ENCODE data around the gene CCIN.

Gene CCIN

DNA sequence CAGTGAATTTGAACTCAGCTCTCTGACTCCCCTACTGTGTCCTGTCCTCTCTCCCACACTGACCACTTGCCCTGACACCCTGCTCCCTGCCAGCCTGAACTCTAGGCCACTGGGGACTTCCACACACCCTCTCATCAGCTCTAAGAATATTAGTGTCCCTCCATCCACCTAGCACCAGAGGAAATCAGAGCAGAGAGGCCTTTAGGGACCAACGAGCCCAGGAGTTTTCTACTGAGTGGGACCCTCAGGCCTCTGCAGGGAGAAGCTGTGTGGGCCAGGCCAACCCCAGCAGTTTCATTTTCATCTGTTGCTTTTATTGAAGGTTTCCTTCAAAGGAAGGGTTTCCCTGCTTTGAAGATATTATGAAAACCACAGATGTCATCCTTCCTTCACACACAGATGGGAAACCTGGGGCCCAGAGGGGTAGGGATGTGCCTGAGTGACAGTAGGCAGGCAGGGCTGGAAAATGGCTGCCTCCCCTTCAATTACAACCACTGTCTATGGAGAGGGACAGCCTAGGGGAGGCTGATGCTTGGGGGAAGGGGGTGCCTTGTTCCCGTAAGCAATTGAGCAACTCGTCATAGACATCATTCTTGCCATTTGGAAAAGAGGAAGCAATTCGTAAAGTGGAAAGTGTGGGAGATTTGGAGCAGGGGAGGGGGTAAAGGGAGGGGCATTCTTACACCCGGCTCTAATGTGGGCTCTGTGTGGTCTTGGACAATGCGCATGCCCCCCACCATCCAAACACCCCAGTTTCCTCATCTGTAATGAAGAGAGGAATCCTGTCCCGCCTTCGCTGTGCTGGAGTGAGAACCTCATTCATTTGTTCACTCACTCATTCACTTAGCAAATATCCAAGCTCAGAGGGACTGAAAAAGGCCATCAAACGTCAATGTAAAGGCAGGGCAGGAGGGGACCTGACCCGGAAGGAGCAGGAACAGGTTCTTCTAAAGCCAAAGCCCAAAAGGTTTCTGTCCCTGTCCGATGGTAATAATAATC lies 28.8 kb upstream of the CCIN start:
- DNase-seq (ENCODE audit: low read depth in 3 of 3, low spot score in 1 of 3): no peak

DNA sequence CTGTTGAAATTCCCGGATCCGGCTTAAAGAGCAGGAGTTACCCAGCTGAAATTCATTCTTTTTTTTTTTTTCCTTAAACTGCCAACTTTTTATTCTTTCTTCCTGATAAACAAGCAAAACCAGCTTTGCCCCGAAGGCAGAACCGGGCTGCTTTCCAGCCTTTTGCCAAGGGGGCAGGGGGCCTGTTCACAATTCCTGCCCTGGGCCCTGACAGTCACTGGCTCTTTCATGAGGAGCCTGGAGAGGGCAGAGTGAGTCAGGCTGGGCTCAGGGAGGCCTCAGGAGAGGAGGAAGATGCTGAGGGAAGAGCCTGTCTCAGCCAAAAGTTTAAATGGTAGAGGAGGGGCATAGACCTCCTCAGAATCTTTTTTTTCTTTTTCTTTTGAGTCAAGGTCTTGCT lies 27.9 kb upstream of the CCIN start:
- DNase-seq (ENCODE audit: low read depth in 3 of 3, low spot score in 1 of 3): no peak

DNA sequence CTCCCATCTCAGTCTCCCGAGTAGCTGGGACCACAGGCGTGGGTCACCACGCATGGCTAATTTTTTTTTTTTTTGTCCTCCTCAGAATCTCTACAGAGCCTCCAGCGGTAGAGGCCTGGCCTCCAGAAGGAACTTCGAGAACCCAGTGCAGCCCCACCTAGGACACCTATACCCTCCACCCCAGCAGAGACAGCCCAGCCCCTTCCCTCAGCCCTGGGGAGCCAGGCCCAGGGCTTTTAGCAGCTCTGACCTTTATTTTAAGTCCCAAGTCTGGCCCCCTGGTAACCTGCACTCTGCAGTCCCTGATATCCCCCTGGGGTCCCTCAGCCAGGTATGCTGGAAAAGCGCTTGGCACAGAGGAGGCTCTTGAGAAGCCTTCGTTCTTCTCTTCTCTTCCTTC lies 27.4 kb upstream of the CCIN start:
- DNase-seq (ENCODE audit: low read depth in 3 of 3, low spot score in 1 of 3): no peak

DNA sequence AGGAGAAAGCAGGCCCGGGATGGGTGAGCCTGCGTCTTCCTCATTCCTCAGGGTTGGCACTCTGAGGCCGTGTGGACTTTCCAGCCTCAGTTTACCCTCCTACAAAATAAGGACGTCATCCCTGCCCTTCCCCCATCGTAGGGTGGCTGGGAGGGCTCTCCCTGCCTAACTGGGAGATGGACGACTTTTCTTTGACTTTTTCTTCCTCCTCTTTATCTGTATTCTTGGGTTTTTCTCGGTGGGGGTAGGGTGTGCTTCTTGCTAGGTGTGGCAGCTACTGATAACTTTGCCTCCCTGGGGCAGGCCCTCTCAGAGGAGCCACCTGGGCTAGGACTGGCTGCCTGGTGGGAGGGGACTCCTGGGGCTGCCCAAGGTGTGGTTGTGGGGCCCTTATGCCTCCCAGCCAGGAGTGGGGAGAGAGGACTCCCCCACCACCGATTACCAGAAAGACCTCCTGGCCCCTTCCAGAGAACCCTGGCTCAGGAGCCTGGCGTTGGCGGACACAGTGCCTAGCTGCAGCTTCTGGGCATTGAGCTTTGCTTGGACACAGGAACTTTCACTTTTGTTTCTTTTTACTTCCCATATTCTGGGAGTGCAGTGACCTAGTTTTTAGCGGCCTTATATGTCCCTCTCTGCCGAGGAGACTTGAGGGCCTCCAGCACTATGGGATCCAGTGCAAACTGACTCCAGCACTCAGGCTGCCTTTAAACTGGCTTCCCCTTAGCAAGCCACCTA lies 26.5 kb upstream of the CCIN start:
- no peak for DNase-seq (ENCODE audit: low read depth in 3 of 3, low spot score in 1 of 3)

DNA sequence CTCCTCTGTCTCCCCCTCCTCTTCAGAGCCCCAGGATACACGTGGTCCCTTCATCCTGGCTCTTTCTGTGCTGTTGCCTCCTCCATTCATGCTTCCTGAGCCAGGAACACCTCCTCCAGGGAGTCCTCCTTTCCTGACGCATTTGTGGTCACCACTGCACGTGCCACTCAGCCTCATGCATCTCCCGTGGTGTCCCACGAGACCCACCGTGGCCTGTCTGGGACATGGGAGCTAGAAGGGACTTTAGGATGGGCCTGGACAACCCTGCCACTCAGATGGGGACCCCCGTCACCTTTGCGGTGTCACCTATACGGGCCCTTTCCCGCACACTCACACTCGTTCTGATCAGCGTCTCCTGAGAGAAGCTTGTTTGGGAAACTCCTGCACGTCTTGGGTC lies 25.9 kb upstream of the CCIN start:
- DNase-seq (ENCODE audit: low read depth in 3 of 3, low spot score in 1 of 3): no peak

DNA sequence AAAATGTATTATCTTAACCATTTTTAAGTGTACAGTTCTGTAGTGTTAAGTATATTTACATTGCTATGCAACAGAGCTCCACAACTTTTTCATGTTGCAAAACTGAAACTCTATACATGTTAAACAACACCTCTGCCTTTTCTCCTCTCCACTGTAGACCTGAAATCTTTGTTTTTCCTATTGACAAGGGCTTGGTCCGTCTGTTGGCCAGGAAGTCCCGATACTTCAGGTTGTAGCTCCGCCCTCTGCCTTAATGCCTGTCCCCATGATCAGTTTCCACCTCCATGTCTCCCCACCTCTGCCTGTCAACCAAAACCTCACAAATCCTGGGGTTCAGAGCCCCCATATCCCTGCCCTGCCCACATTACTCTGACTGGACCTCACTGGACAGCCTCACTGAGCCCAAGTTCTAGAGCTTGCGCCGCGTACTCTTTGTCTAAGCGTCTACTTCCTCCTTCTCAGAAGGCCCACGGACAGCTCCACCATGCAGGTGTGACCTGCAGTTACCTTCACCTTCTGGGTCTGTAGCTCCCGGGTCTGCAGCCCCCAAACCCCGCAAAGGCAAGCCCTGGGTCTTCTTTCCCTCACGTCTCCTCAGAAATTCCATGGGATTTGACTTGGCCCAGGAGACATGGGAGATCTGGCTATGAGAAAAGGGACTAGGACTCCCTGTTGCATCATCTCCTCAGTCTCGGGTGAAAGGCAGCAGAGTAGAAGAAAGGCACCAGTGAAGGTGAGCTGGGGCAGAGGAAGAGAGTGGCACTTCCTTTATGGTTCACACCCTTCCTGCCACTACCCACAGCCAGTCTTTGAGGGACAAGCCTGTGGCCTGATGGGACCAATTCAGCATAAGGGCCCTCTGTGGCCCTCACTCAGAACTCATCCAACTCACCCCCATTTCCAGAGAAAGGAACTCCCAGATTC lies 24.6 kb upstream of the CCIN start:
- DNase-seq (ENCODE audit: low read depth in 3 of 3, low spot score in 1 of 3): no peak

DNA sequence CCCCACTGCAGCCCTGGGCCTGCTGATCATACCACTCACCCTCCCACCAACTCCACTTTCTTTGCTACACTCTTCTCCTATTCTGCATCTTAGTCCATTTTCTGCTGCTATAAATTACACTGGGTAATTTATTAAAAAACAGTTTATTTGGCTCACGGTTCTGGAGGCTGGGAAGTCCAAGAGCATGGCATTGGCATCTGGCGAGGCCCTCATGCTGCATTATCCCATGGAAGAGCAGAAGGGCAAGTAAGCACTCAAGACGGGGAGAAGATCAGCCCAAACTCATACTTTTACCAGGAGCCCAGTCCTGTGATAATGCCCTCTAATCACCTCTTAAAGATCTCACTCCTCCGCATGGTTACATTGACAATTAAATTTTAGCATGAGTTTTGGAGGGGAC lies 23.2 kb upstream of the CCIN start:
- DNase-seq (ENCODE audit: low read depth in 3 of 3, low spot score in 1 of 3): no peak

DNA sequence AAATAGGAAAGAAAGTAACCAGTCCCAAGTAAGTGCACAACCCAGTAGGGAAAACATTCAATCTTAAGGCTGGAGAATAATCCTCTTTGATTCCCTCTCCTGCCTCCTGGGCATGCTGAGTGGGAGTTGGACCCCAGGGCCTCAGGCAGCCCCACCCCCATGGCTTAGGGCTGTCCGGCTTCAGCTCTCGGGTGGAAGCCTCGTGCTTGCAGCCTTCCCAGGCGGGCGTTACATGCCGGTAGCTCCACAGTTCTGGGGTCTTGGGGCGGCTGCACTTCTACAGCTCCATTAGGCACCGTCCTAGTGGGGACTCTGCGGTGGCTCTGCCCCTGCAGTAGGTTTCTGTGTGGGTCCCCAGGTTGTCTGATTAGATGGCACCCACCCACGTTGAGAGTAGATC lies 22.5 kb upstream of the CCIN start:
- no peak for DNase-seq (ENCODE audit: low read depth in 3 of 3, low spot score in 1 of 3)

DNA sequence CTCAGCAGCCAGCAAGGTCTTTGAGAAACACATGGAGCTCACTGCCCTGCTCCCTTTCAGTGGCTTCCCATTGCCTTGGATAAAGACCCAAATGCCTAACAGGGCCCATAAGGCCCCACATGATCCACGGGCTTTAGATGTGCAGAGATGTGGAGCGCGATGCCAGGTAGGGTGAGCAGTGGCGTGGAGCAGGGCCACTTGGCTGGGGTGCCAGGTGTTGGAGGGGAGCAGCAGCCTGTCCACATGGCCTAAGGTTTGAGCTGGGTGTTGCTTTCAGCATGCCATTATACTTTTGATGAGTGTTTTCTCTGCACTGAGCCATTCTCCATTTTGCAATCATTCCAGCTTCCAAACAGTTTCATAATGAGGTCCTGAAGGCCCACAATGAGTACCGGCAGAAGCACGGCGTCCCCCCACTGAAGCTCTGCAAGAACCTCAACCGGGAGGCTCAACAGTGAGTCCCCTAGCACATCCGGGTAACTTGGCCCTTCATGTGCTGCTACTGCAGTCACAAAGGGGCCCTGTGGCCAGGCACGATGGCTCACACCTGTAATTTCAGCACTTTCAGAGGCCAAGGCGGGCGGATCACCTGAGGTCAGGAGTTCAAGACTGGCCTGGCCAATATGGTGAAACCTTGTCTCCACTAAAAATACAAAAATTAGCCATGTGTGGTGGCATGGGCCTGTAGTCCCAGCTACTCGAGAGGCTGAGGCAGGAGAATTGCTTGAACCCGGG lies 21.6 kb upstream of the CCIN start:
- no peak for DNase-seq (ENCODE audit: low read depth in 3 of 3, low spot score in 1 of 3)

DNA sequence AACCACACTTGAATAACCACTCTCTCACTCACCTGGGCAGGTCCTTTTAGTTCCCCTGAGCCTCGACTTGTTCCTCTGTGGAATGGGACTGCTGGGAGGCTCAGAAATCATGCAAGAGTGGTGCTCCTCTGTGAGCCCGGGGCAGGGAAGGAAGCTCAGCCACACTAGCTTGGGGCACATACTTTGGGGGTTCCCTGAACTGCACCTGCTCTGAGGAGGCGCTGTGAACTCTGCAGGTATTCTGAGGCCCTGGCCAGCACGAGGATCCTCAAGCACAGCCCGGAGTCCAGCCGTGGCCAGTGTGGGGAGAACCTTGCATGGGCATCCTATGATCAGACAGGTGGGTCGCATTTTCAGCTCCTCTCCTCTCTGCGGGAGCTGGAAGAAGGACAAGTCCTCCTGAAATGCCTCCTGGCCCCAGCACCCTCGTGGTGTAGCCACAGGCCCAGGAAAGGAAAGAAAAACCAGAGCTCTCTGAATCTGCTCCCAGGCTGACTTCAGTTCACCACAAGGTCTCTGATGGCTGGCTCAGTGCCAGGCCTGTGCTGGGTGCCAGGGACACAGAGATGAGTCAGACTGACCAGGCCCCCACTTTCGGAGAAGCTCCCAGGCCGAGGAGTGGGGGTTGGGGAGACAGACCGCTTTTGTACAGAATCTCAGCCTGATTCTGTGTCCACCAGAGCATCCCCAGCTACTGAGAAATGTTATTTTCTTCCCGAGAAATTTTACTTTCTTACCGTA lies 20.7 kb upstream of the CCIN start:
- peak in 2 of 3 donors; percentile 53 to 64 for DNase-seq (ENCODE audit: low read depth in 3 of 3, low spot score in 1 of 3)

DNA sequence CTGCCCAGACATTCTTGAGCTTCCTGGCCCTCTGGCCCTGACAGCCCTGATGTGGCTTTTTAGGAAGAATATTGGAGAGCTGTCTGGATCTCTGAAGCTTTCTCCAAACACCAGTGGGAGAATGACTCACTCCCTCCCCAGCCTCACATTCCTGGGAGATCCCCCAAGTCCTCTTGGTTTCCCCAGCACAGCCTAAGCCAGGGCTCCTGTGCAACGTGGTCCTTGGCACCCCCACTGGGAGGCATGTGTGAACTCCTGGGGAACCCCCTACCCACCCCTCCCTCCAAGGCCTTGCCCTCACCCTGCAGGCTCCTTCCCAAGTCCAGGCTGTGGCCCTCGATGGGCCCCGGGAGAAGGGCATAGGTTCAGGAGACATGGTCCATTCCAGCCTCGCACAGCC lies 20.0 kb upstream of the CCIN start:
- DNase-seq (ENCODE audit: low read depth in 3 of 3, low spot score in 1 of 3): no peak

DNA sequence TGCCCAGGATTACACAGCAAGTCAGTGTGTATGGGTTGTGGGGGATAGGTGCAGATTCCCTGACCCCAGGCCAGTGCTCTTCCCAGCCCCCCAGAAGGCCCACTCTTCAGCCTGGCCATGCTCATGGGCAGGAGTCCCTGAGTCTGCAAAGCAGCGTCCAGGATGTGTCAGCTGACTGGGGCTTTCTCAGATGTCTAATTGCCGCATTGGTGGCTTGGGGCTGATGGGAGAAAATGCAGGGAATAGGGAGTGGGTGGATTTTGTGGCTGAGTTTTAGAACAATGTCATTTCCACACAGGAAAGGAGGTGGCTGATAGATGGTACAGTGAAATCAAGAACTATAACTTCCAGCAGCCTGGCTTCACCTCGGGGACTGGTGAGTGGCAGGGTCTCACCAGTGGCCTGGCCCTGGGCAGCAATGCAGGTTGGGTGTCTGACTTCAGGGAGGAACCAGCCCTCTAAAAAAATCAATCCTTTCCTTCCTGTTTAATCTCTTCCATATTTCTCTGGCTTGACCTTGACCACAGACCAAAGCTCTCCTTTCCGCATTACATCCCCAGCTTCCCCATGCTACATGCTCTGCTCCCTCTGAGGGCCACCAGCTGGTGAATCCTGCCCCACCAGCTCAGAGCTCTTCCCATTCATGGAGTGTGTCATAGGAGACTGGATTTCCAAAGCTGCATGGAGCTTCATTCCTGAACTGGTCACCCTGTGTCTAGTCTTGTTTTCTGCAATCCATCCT lies 18.4 kb upstream of the CCIN start:
- no peak for DNase-seq (ENCODE audit: low read depth in 3 of 3, low spot score in 1 of 3)

DNA sequence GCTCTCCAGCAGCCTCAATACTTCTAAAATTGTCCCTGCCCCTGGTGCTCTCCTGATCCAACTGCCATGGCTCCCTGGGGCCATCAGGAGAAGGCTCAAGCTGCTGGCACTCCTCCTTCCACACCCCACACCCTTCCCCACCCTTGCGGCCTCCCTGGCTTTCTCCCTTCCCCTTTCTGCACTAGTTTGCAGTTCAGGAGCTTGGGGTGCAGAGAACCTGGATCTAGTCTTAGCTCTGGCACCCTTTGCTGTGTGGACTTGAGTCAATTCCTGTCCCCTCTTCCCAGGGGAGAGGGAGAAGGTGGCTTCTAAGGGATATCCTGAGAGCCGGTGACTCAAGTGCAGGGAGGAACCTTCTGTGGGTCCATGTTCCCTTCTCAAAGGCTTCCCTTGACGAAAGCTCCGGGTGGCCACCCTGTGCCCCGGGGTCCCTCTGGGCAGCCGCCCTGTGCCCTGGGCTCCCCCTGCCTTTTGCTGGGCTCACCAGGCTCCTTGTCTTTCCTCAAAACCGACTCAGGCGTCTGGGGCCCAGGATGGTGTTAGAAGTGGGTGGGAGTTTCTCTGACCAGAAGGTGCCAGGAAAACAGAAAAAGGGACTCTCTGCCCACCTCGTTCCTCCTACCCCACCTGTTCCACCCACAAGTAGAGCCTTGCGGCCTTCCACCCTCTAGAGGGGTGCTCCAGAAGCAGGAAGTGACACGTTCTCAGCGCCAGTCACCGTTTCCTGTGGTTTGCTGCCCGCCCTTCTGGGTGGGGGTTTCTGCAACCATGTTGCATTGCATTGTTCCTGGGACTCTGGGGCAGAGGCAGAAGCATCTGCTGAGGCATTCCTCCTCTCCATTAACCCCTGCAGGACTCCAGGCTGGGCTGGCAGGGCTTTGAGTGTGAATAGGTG lies 17.6 kb upstream of the CCIN start:
- DNase-seq (ENCODE audit: low read depth in 3 of 3, low spot score in 1 of 3): peak; percentile 59 to 79 (median 73)

DNA sequence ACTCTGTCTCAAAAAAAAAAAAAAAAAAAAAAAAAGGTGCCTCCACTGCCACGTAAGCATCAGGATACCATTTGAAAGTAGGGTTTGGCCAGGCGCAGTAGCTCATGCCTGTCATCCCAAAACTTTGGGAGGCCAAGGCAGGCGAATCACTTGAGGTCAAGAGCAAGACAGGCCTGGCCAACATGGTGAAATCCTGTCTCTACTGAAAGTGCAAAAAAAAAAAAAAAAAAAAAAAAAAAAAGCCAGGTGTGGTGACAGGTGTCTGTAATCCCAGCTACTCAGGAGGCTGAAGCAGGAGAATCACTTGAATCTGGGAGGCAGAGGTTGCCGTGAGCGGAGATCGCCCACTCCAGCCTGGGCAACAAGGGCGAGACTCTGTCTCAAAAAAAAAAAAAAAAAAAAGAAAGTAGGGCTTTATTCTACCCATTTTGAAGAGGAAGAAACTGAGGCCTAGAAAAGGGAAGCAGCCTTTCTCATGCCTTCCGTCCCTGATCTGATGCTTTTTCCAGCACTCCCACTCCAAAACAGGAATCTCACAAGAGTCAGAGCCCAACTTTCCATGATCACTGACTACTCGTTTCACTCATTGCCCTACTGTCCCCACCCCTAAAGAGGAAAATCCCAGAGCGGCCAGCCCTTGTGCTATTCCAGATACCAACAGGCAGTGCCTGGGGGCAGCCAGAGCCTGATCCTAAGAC lies 16.3 kb upstream of the CCIN start:
- DNase-seq (ENCODE audit: low read depth in 3 of 3, low spot score in 1 of 3): no peak

DNA sequence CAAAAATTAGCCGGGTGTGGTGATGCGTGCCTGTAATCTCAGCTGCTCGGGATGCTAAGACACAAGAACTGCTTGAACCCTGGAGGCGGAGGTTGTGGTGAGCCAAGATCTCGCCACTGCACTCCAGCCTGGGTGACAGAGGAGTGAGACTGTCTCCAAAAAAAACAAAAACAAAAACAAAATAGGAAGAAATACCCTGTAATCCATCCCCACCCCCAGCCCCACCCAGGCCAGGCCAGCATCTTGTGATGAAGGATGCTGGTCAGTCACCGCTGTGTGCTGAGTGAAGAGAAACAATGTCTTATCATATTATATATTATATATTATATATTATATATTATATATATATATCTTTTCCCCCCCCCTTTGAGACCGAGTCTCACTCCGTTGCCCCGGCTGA lies 15.4 kb upstream of the CCIN start:
- DNase-seq (ENCODE audit: low read depth in 3 of 3, low spot score in 1 of 3): no peak

DNA sequence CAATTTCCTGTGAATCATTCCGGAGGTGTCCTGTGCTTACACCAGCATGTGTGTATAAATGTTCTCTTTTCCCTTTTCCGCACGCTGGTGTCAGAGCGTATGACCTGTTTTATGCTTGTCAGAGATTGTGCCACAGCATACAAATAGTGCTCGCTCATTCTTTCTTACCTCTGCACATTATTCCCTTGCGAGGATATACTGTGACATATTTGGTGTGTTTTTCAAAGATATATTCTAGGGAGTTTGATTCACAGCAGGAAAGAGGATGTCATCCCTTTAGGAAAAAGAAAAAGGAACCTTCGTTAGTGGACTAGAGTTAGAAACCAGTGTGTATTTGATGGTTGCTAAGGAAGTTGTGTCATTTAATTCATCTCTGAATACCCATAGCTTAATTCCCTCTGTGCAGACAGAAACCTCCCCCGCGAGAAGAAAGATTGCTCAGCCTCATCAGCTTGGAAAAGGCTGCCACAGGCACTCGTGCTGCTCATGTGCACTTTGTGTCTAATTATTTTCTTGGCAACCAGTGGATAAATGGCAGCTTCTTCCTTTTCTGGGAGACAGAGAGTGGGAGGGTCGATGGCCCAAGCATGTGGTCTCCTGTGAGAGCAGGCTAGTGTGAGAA lies 14.7 kb upstream of the CCIN start:
- DNase-seq (ENCODE audit: low read depth in 3 of 3, low spot score in 1 of 3): no peak

DNA sequence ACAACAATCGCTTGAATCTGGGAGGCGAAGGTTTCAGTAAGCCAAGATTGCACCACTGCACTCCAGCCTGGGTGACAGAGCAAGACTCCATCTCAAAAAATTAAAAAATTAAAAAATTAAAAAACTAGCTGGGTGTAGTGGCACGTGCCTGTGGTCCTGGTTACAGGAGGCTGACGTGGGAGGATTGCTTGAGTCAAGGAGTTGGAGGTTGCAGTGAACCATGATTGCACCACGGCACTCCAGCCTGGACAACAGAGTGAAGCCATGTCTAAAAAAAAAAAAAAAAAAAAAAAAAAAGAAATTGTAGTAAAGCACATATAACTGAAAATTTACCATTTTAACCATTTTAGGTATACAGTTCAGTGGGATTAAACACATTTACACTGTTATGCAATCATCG lies 13.1 kb upstream of the CCIN start:
- no peak for DNase-seq (ENCODE audit: low read depth in 3 of 3, low spot score in 1 of 3)

Data from stimulated activated CD4-positive, alpha-beta T cell treated with anti-CD3 and anti-CD28 coated beads, TNF-alpha, amount 100 ng/mL, for 1 hour (primary cell).